Myocyte (in vitro differentiated cells): Measurements from ENCODE around the gene CLIP1. TPM values are rescaled to one million over a fixed set of nuclear protein-coding genes. Genes with fewer than 3 reads are reported as not detected.
"Not testable (repeated sequence)": the region's sequence is repeated elsewhere in the genome, so short reads cannot be mapped to it uniquely, and the experiment has no call there.

Source experiments
- DNase-seq: peaks from one replicate; pipeline ENCODE4 v3.0.0-alpha.2; 2012; ENCODE audit warnings: low read depth
- total RNA-seq: library from RNA; depleted of rRNA; stranded (reverse); fragments of >200 nt; gene quantifications from 2 replicates; pipeline ENCODE4 v1.2.3, GENCODE V29; 2014

CLIP1 gene
- total RNA-seq, 1 donor from 2014 or later = 51.2 TPM

GRCh38 chr12:122399254-122399591 lies 23.2 kb downstream of the CLIP1 start:
- no peak for DNase-seq

- DNase-seq = not testable (repeated sequence)
Measured at GRCh38 chr12:122397981-122398380, 24.5 kb downstream of the CLIP1 start.

GRCh38 chr12:122395319-122395718 lies 27.1 kb downstream of the CLIP1 start:
- DNase-seq = peak; percentile 28

- no peak for DNase-seq
Measured at GRCh38 chr12:122394626-122395194, 27.8 kb downstream of the CLIP1 start.

GRCh38 chr12:122393817-122394216 lies 28.7 kb downstream of the CLIP1 start:
- DNase-seq = no peak

GRCh38 chr12:122392411-122392810 lies 30.1 kb downstream of the CLIP1 start:
- no peak for DNase-seq

- no peak for DNase-seq
Measured at GRCh38 chr12:122389677-122390076, 32.8 kb downstream of the CLIP1 start.

- DNase-seq = no peak
Measured at GRCh38 chr12:122387887-122388286, 34.6 kb downstream of the CLIP1 start.

- no peak for DNase-seq
Measured at GRCh38 chr12:122385171-122386016, 37.1 kb downstream of the CLIP1 start.

- no peak for DNase-seq
Measured at GRCh38 chr12:122382919-122383350, 39.5 kb downstream of the CLIP1 start.

- no peak for DNase-seq
Measured at GRCh38 chr12:122381021-122381420, 41.4 kb downstream of the CLIP1 start.

GRCh38 chr12:122376751-122377150 lies 45.7 kb downstream of the CLIP1 start:
- DNase-seq = not testable (repeated sequence)

GRCh38 chr12:122374707-122375106 lies 47.8 kb downstream of the CLIP1 start:
- DNase-seq = peak; percentile 90

GRCh38 chr12:122371475-122372045 lies 50.9 kb downstream of the CLIP1 start:
- DNase-seq = no peak

- DNase-seq = peak; percentile 45
Measured at GRCh38 chr12:122368361-122369073, 54.0 kb downstream of the CLIP1 start.

GRCh38 chr12:122367632-122368031 lies 54.8 kb downstream of the CLIP1 start:
- not testable (repeated sequence) for DNase-seq

- DNase-seq = peak; percentile 95
Measured at GRCh38 chr12:122366685-122367475, 55.6 kb downstream of the CLIP1 start.

- DNase-seq = not testable (repeated sequence)
Measured at GRCh38 chr12:122365226-122365625, 57.2 kb downstream of the CLIP1 start.

GRCh38 chr12:122363782-122364181 lies 58.7 kb downstream of the CLIP1 start:
- no peak for DNase-seq

GRCh38 chr12:122362755-122363154 lies 59.7 kb downstream of the CLIP1 start:
- DNase-seq = no peak

GRCh38 chr12:122358403-122358802 lies 64.1 kb downstream of the CLIP1 start:
- not testable (repeated sequence) for DNase-seq
